NCI-H748 treated with DMSO at 0.1 percent for 48 hours (cell line): ENCODE results near the gene JAZF1.

Experiments used
- DNase-seq: peaks from one replicate; lab custom pipeline; 2025; lab: John Stamatoyannopoulos, UW

The JAZF1 gene

GRCh38 chr7:28008911-28009310 is 171.7 kb downstream of the JAZF1 start:
- DNase-seq: no peak

- no peak for DNase-seq
These were observed 172.4 kb downstream of the JAZF1 start for GRCh38 chr7:28008171-28008570.

- no peak for DNase-seq
These were observed 174.1 kb downstream of the JAZF1 start for GRCh38 chr7:28006491-28006890.

GRCh38 chr7:28005847-28006231 is 174.8 kb downstream of the JAZF1 start:
- no peak for DNase-seq

- no peak for DNase-seq
These were observed 175.3 kb downstream of the JAZF1 start for GRCh38 chr7:28005075-28005846.

- DNase-seq: no peak
These were observed 177.2 kb downstream of the JAZF1 start for GRCh38 chr7:28003408-28003807.

GRCh38 chr7:28002638-28003037 is 178.0 kb downstream of the JAZF1 start:
- DNase-seq: no peak

- no peak for DNase-seq
These were observed 178.7 kb downstream of the JAZF1 start for GRCh38 chr7:28001896-28002295.

- peak; percentile 51 for DNase-seq
These were observed 180.8 kb downstream of the JAZF1 start for GRCh38 chr7:27999829-28000228.

- no peak for DNase-seq
These were observed 182.2 kb downstream of the JAZF1 start for GRCh38 chr7:27998382-27998781.

GRCh38 chr7:27997188-27997707 is 183.3 kb downstream of the JAZF1 start:
- DNase-seq: peak; percentile 84

GRCh38 chr7:27996141-27996540 is 184.5 kb downstream of the JAZF1 start:
- DNase-seq: no peak

GRCh38 chr7:27995228-27995627 is 185.4 kb downstream of the JAZF1 start:
- no peak for DNase-seq

GRCh38 chr7:27994639-27995038 is 186.0 kb downstream of the JAZF1 start:
- peak; percentile 66 for DNase-seq

- peak; percentile 7 for DNase-seq
These were observed 187.7 kb downstream of the JAZF1 start for GRCh38 chr7:27992755-27993493.

GRCh38 chr7:27992097-27992496 is 188.5 kb downstream of the JAZF1 start:
- DNase-seq: no peak

GRCh38 chr7:27991006-27991528 is 189.5 kb downstream of the JAZF1 start:
- no peak for DNase-seq

GRCh38 chr7:27976531-27976930 is 204.1 kb downstream of the JAZF1 start:
- no peak for DNase-seq

- no peak for DNase-seq
These were observed 207.0 kb downstream of the JAZF1 start for GRCh38 chr7:27973625-27974024.

- no peak for DNase-seq
These were observed 208.3 kb downstream of the JAZF1 start for GRCh38 chr7:27972276-27972675.

GRCh38 chr7:27971171-27971812 is 209.3 kb downstream of the JAZF1 start:
- no peak for DNase-seq

GRCh38 chr7:27970350-27970749 is 210.2 kb downstream of the JAZF1 start:
- DNase-seq: no peak
